HFF-Myc (cell line): ENCODE results near the gene LMTK2.

Experiments
- DNase-seq: peaks from one replicate; pipeline ENCODE4 v3.0.0-alpha.2; 2011; ENCODE audit warnings: low read depth; ENCODE audit errors: extremely low read depth
- H3K4me3 ChIP-seq: replicated peaks from 2 replicates; pipeline ENCODE4 v1.5.1; 2011; ENCODE audit warnings: low read depth, mild to moderate bottlenecking, control low read depth, low read length
- TF ChIP-seq, protein P1 (sequence below): IDR thresholded peaks from 2 replicates; pipeline ENCODE4 v1.5.1; 2012; ENCODE audit warnings: mild to moderate bottlenecking, low read depth, low read length, control low read depth; ENCODE audit errors: missing control alignments

The LMTK2 gene

DNA sequence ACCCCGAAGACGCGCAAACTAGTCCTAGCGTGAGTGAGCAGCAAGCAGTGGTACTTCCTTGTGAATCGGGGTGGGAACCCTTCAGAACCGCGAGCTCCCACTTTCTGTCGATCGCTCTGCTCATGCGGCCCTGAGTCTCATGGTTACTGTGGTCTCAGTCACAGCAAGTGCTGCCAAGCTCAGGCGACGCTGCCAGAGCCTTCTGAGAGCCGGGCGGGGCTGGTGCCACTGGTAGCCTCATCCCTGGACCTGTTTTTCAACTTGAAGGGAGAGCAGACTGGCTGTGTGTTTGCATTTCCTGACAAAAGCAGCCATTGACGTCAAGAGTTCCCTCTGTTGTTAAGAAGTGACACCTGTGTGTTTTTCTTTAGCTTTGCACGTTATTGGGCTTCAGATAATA, 71.7 kb downstream of the LMTK2 start:
- no peak overlapping the region for H3K4me3 ChIP-seq
- no peak for DNase-seq
- TF ChIP-seq, protein P1, sequence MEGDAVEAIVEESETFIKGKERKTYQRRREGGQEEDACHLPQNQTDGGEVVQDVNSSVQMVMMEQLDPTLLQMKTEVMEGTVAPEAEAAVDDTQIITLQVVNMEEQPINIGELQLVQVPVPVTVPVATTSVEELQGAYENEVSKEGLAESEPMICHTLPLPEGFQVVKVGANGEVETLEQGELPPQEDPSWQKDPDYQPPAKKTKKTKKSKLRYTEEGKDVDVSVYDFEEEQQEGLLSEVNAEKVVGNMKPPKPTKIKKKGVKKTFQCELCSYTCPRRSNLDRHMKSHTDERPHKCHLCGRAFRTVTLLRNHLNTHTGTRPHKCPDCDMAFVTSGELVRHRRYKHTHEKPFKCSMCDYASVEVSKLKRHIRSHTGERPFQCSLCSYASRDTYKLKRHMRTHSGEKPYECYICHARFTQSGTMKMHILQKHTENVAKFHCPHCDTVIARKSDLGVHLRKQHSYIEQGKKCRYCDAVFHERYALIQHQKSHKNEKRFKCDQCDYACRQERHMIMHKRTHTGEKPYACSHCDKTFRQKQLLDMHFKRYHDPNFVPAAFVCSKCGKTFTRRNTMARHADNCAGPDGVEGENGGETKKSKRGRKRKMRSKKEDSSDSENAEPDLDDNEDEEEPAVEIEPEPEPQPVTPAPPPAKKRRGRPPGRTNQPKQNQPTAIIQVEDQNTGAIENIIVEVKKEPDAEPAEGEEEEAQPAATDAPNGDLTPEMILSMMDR: no peak

DNA sequence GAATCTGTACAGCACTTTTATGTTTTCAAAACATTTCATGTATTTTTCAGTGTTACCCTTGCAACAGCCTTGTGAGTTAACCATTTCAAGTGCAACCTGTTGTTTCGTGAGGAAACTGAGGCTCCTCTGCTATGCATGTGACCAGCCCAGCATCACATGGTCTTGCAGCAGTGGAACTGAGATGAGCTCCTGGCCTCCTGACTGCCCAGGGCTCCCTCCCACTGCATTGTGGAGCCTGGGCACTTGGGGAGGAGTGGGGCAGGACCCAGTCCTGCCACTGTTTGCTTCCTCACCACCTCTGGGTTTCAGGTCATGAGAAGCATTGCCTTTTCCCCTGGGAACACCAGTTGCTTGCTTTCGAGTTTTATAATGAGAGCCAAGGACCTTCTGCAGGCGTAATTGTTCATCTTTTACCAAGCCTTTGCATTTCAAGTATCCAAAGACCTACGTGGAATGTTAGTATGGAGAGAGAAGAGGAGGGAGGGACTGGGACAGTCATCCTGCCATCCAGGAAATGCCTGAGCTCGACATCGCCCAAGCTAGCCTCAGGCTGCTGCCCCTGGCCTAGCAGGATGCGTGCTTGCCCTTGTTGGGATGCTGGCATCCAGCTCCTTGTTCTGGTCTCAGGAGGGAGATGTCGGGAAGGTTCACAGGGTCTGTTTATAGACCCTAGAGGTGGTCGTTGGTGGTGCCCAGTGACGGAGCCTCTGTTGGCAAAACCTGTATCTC, 72.3 kb downstream of the LMTK2 start:
- no peak overlapping the region for H3K4me3 ChIP-seq
- DNase-seq: no peak
- TF ChIP-seq, protein P1: no peak

DNA sequence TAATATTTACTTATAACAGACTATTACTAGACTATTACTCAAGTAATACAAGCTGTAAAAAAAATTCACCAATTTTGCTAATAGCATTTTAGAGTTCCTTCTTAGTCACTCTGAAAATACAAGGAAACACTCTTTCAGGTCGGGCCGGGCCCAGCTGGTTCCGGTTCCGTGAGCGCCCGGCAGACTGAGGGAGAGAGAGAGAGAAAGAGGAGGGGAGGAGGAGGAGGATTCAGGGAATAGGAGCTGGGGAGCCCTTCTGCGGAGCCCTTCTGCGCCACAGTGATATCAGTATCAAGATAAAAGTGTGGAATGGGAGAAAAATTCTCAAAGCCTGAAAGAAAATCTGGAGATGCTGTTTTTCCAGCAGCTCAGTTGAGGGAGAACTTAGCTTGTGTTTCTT, 74.1 kb downstream of the LMTK2 start:
- TF ChIP-seq, protein P1: no peak
- DNase-seq: no peak
- no peak overlapping the region for H3K4me3 ChIP-seq

DNA sequence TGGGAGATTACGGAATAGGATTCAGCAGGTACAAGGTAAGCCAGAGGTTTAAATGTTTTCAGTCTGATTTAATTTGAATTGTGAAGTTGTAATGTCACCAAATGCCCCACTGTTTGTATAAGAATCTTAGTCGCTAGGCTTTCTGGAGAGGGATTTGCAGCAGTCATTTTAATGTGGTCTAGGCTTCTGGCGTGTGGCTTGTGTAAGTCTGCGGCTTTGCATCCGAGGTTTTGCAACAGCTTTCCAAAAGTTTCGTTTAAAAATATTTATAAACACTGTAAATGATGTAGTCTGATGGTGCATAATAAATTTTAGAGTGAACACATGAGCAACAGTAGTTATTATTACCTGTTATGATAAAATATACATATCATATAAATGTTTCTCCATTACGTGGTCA, 78.4 kb downstream of the LMTK2 start:
- TF ChIP-seq, protein P1: no peak
- no peak for DNase-seq
- H3K4me3 ChIP-seq: no peak overlapping the region

DNA sequence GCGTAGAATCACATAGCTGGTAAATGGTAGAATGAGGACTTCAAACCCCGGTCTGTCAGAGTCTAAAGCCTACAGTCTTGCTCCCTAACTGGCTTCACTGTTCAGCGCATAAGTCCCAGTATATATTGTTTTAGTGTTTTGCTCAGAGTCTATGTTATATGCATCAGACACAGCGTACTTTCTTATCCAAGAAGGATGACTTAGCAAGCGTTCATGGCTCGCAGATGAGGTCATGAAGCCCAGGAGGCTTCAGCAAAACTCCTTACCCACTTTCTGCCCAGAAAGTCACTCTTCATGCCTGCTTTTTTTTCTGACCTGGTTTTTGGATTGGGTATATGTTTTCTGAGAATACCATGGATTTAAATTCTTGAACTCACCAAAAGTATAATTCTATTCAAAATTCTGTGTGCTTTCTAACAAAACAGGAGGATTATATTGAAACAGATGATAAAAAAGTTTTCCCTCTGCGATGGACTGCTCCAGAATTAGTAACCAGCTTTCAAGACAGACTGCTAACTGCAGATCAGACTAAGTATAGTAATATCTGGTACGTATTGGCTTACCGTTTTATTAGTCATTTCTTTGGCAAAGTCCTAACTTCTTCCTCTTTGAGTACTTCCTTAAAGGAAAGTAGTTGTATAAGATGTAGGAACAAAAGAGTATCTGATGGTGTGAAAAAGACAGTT, 79.9 kb downstream of the LMTK2 start:
- no peak overlapping the region for H3K4me3 ChIP-seq
- no peak for DNase-seq
- TF ChIP-seq, protein P1: no peak

DNA sequence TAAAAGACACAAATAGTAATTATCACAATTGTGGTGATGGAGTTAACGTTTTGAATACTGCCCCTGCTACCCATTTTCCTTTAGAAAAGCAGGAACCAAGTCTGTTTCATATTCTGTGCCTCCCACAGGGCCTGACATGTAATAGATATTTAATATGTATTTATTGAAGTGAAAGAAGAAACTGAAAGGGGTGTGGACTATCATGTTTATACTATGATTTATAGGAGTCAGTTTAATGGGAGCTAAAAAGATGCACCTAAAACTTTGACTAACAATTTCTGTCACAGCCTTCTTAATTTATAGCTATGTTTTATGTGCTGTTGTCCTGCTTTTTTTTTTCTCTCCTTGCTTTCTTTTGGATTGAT, 80.5 kb downstream of the LMTK2 start:
- TF ChIP-seq, protein P1: no peak
- DNase-seq: no peak
- no peak overlapping the region for H3K4me3 ChIP-seq
